B cell (primary cell): ENCODE measurements around the gene PJVK.

ENCODE experiments used
- EZH2 ChIP-seq: IDR thresholded peaks from 2 replicates; pipeline ENCODE4 v1.6.1; 2012; ENCODE audit warnings: borderline replicate concordance, low read depth, mild to moderate bottlenecking, moderate library complexity, low read length; ENCODE audit not compliant: insufficient read depth, poor library complexity, severe bottlenecking
- TF ChIP-seq, protein P1 (sequence below): fragments of 200-600 bp; IDR thresholded peaks from one replicate; pipeline ENCODE4 v1.8.0; 2022; ENCODE audit warnings: antibody characterized with exemption, mild to moderate bottlenecking

DNA sequence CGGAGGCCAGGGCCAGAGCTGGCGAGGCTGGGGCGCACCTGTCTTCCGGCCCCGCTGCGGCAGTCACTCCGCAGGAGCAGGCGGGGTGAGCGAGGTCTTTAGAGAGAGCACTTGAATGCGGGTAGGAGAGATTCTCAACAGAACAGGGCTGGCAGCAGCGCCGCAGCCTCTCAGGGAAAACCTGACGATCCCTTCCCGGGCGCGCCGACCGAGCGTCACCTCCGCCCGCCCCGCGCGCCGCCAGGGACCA lies 729 bp upstream of the PJVK start:
- TF ChIP-seq, protein P1, sequence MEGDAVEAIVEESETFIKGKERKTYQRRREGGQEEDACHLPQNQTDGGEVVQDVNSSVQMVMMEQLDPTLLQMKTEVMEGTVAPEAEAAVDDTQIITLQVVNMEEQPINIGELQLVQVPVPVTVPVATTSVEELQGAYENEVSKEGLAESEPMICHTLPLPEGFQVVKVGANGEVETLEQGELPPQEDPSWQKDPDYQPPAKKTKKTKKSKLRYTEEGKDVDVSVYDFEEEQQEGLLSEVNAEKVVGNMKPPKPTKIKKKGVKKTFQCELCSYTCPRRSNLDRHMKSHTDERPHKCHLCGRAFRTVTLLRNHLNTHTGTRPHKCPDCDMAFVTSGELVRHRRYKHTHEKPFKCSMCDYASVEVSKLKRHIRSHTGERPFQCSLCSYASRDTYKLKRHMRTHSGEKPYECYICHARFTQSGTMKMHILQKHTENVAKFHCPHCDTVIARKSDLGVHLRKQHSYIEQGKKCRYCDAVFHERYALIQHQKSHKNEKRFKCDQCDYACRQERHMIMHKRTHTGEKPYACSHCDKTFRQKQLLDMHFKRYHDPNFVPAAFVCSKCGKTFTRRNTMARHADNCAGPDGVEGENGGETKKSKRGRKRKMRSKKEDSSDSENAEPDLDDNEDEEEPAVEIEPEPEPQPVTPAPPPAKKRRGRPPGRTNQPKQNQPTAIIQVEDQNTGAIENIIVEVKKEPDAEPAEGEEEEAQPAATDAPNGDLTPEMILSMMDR, result no peak
- TF ChIP-seq EZH2, result no peak
